H9 (cell line): ENCODE measurements around the gene IFNA4. TPM values are rescaled to one million over a fixed set of nuclear protein-coding genes. Genes with fewer than 3 reads are reported as not detected.
"Not testable (repeated sequence)": the region's sequence is repeated elsewhere in the genome, so short reads cannot be mapped to it uniquely, and the experiment has no call there.

Source experiments
- DNase-seq: peaks from one replicate; pipeline ENCODE4 v3.0.0-alpha.2; 2017
- H2AFZ ChIP-seq: one replicate; pipeline ENCODE4 v1.6.1; 2013; ENCODE audit warnings: mild to moderate bottlenecking, low read length, control low read depth, moderate library complexity
- H2AK5ac ChIP-seq: 2 replicates; pipeline ENCODE4 v1.6.1; 2013; ENCODE audit warnings: low read length, control low read depth, mixed read lengths; ENCODE audit not compliant: insufficient read length
- H2BK120ac ChIP-seq: one replicate; pipeline ENCODE4 v1.6.1; 2013; ENCODE audit warnings: low read depth, mild to moderate bottlenecking, low read length, control low read depth, inconsistent platforms; ENCODE audit not compliant: poor library complexity, severe bottlenecking
- H2BK12ac ChIP-seq: 2 replicates; pipeline ENCODE4 v1.6.1; 2013; ENCODE audit warnings: low read length, control low read depth, mixed read lengths, low read depth; ENCODE audit not compliant: insufficient read length
- H2BK15ac ChIP-seq: 2 replicates; pipeline ENCODE4 v1.6.1; 2013; ENCODE audit warnings: low read depth, low read length, control low read depth
- H2BK20ac ChIP-seq: one replicate; pipeline ENCODE4 v1.6.1; 2013; ENCODE audit warnings: low read depth, mild to moderate bottlenecking, low read length, control low read depth, inconsistent platforms; ENCODE audit not compliant: poor library complexity, severe bottlenecking
- H2BK5ac ChIP-seq: 2 replicates; pipeline ENCODE4 v1.6.1; 2013; ENCODE audit warnings: low read length, control low read depth, mixed read lengths; ENCODE audit not compliant: insufficient read length
- H3K14ac ChIP-seq: 2 replicates; pipeline ENCODE4 v1.6.1; 2013; ENCODE audit warnings: low read length, control low read depth; ENCODE audit not compliant: insufficient read depth
- H3K18ac ChIP-seq: 2 replicates; pipeline ENCODE4 v1.6.1; 2013; ENCODE audit warnings: low read depth, mild to moderate bottlenecking, mixed read lengths, low read length, control low read depth; ENCODE audit not compliant: insufficient read length
- H3K23ac ChIP-seq: 2 replicates; pipeline ENCODE4 v1.6.1; 2013; ENCODE audit warnings: low read length, control low read depth, mixed read lengths, low read depth; ENCODE audit not compliant: insufficient read length
- H3K23me2 ChIP-seq: 2 replicates; pipeline ENCODE4 v1.6.1; 2013; ENCODE audit warnings: low read depth, mild to moderate bottlenecking, mixed read lengths, low read length, control low read depth; ENCODE audit not compliant: insufficient read length, poor library complexity, severe bottlenecking
- H3K27ac ChIP-seq: 2 replicates; pipeline ENCODE4 v1.5.1; 2013; ENCODE audit warnings: low read length, control low read depth, mixed read lengths, low read depth; ENCODE audit not compliant: insufficient read length
- H3K27me3 ChIP-seq: 2 replicates; pipeline ENCODE4 v1.6.1; 2013; ENCODE audit warnings: low read length, control low read depth, inconsistent platforms; ENCODE audit not compliant: insufficient read depth
- H3K4ac ChIP-seq: 2 replicates; pipeline ENCODE4 v1.6.1; 2013; ENCODE audit warnings: low read depth, mild to moderate bottlenecking, control low read depth, inconsistent platforms, low read length, moderate library complexity
- H3K4me1 ChIP-seq: 2 replicates; pipeline ENCODE4 v1.6.1; 2013; ENCODE audit warnings: low read length, control low read depth, inconsistent platforms; ENCODE audit not compliant: insufficient read depth
- H3K4me2 ChIP-seq: 2 replicates; pipeline ENCODE4 v1.6.1; 2013; ENCODE audit warnings: low read length, control low read depth, mixed read lengths; ENCODE audit not compliant: insufficient read length, insufficient read depth
- H3K56ac ChIP-seq: 2 replicates; pipeline ENCODE4 v1.6.1; 2013; ENCODE audit warnings: low read depth, mild to moderate bottlenecking, mixed read lengths, low read length, control low read depth; ENCODE audit not compliant: insufficient read length
- H3K79me1 ChIP-seq: 2 replicates; pipeline ENCODE4 v1.6.1; 2013; ENCODE audit warnings: low read depth, mild to moderate bottlenecking, moderate library complexity, low read length, control low read depth, inconsistent platforms; ENCODE audit not compliant: insufficient read depth, poor library complexity, severe bottlenecking
- H3K79me2 ChIP-seq: 2 replicates; pipeline ENCODE4 v1.6.1; 2013; ENCODE audit warnings: low read length, control low read depth, inconsistent platforms; ENCODE audit not compliant: insufficient read depth
- H3K9ac ChIP-seq: 2 replicates; pipeline ENCODE4 v1.6.1; 2013; ENCODE audit warnings: low read length, control low read depth, mixed read lengths; ENCODE audit not compliant: insufficient read length; ENCODE audit errors: extremely low read depth
- H3K9me3 ChIP-seq: one replicate; pipeline ENCODE4 v1.6.1; 2013; ENCODE audit warnings: low read depth, low read length, inconsistent platforms; ENCODE audit not compliant: control insufficient read depth
- H3T11ph ChIP-seq: one replicate; pipeline ENCODE4 v1.6.1; 2013; ENCODE audit warnings: mild to moderate bottlenecking, low read length, control low read depth, inconsistent platforms
- H4K20me1 ChIP-seq: one replicate; pipeline ENCODE4 v1.6.1; 2013; ENCODE audit not compliant: control insufficient read depth, insufficient read length, insufficient read depth
- H4K5ac ChIP-seq: 2 replicates; pipeline ENCODE4 v1.6.1; 2013; ENCODE audit warnings: low read depth, mild to moderate bottlenecking, mixed read lengths, low read length, control low read depth; ENCODE audit not compliant: insufficient read length
- H4K8ac ChIP-seq: replicated peaks from 2 replicates; pipeline ENCODE4 v1.6.1; 2013; ENCODE audit warnings: low read length, control low read depth, mixed read lengths, low read depth; ENCODE audit not compliant: insufficient read length
- H4K91ac ChIP-seq: 2 replicates; pipeline ENCODE4 v1.6.1; 2013; ENCODE audit warnings: low read depth, mild to moderate bottlenecking, moderate library complexity, mixed read lengths, low read length, control low read depth; ENCODE audit not compliant: insufficient read length
- H3K27ac Mint-ChIP-seq, 3 experiments: 2 replicates in 2 of 3; 3 replicates in 1 of 3; pipeline ENCODE4 v1.8.0; 2020 to 2021; ENCODE audit warnings: mixed read lengths in 3 of 3, mild to moderate bottlenecking in 1 of 3, moderate library complexity in 1 of 3
- H3K27me3 Mint-ChIP-seq: 2 replicates; pipeline ENCODE4 v1.8.0; 2021; ENCODE audit warnings: low read depth, mild to moderate bottlenecking, moderate library complexity, mixed read lengths
- H3K36me3 Mint-ChIP-seq, 3 experiments: 2 replicates in 2 of 3; 3 replicates in 1 of 3; pipeline ENCODE4 v1.8.0; 2020 to 2021; ENCODE audit warnings: low read depth in 3 of 3, mixed read lengths in 3 of 3; ENCODE audit not compliant: insufficient read depth in 1 of 3
- H3K4me1 Mint-ChIP-seq, 2 experiments: 2 replicates each; pipeline ENCODE4 v1.8.0; 2020; ENCODE audit warnings: mixed read lengths in 2 of 2
- H3K4me3 Mint-ChIP-seq, 2 experiments: 2 replicates in 1 of 2; 3 replicates in 1 of 2; pipeline ENCODE4 v1.8.0; 2020 to 2021; ENCODE audit warnings: mild to moderate bottlenecking in 2 of 2, mixed read lengths in 2 of 2, moderate library complexity in 1 of 2
- H3K9me3 Mint-ChIP-seq, 2 experiments: 2 replicates in 1 of 2; 3 replicates in 1 of 2; pipeline ENCODE4 v1.8.0; 2020; ENCODE audit warnings: mild to moderate bottlenecking in 2 of 2, mixed read lengths in 2 of 2, moderate library complexity in 1 of 2
- CTCF ChIP-seq: fragments of 200-600 bp; sonication (generic); conservative IDR thresholded peaks from 3 replicates; pipeline ENCODE4 v1.8.0; 2021; ENCODE audit warnings: antibody characterized with exemption, mild to moderate bottlenecking
- whole genome bisulfite sequencing: extraction: QIAGEN DNeasy Blood & Tissue Kit; methylation state at CpG from one replicate; pipeline ENCODE4 v1.1.7; 2013; ENCODE audit warnings: missing lambda C conversion rate, low lambda C conversion rate, mixed read lengths; ENCODE audit not compliant: insufficient read length; ENCODE audit errors: extremely low coverage; 5-methylcytosine and 5-hydroxymethylcytosine counted together
- total RNA-seq: library from RNA; stranded (reverse); gene quantifications from 2 replicates; pipeline ENCODE4 v1.2.1, GENCODE V29; 2021

The IFNA4 gene
- total RNA-seq, 1 experiment from 2014 or later = not detected

- no peak overlapping the region for H2BK120ac ChIP-seq
- no peak overlapping the region for H3K4me3 Mint-ChIP-seq
- H3K9ac ChIP-seq = no peak overlapping the region
- H2AFZ ChIP-seq = no peak overlapping the region
- no peaks in the 10 kb centered on the region for H3K4me1 ChIP-seq
- H3K23me2 ChIP-seq = no peaks in the 10 kb centered on the region
- H3K9me3 ChIP-seq = no peaks in the 10 kb centered on the region
- no peak overlapping the region for H3K23ac ChIP-seq
- no peak overlapping the region for H3K56ac ChIP-seq
- no peak overlapping the region for H3K14ac ChIP-seq
- no peak overlapping the region for H4K5ac ChIP-seq
- H2AK5ac ChIP-seq = no peak overlapping the region
- H4K20me1 ChIP-seq = no peaks in the 10 kb centered on the region
- no peak overlapping the region for H3K18ac ChIP-seq
- H3K27me3 ChIP-seq = no peaks in the 10 kb centered on the region
- H3K79me2 ChIP-seq = no peaks in the 10 kb centered on the region
- no peak overlapping the region for H3K4ac ChIP-seq
- no peaks in the 10 kb centered on the region for H3K36me3 Mint-ChIP-seq
- TF ChIP-seq CTCF = no peak
- H2BK15ac ChIP-seq = no peak overlapping the region
- H3K27ac ChIP-seq = no peak overlapping the region
- H3K79me1 ChIP-seq = no peaks in the 10 kb centered on the region
- peaks cover 2 to 4% of the 10 kb centered on the region in 2 experiments; a peak in 2 of 5 replicates for H3K9me3 Mint-ChIP-seq
- H2BK20ac ChIP-seq = no peak overlapping the region
- no peak overlapping the region for H3T11ph ChIP-seq
- no peak overlapping the region for H4K8ac ChIP-seq
- H2BK5ac ChIP-seq = no peak overlapping the region
- H4K91ac ChIP-seq = no peak overlapping the region
- H3K27ac Mint-ChIP-seq = no peak overlapping the region
- no peak overlapping the region for H3K4me2 ChIP-seq
- no peak overlapping the region for H2BK12ac ChIP-seq
- no peaks in the 10 kb centered on the region for H3K4me1 Mint-ChIP-seq
- peaks cover 7% of the 10 kb centered on the region for H3K27me3 Mint-ChIP-seq
- no peak for DNase-seq
Observed at GRCh38 chr9:21205204-21205603, 17.8 kb upstream of the IFNA4 start.

GRCh38 chr9:21202105-21202504 is 14.7 kb upstream of the IFNA4 start, which contains the start of gene IFNA7:
Gene IFNA7, minus strand, starts transcription at chr9:21202205. Its CDS starts 40 bp downstream, at chr9:21202165.
- not testable (repeated sequence) for H3K27ac Mint-ChIP-seq, DNase-seq, H3K27me3 ChIP-seq, H3K18ac ChIP-seq, H2AK5ac ChIP-seq, H4K5ac ChIP-seq, H3K4ac ChIP-seq, H3K23ac ChIP-seq, H3K9me3 ChIP-seq, H3K4me1 Mint-ChIP-seq, H3K27ac ChIP-seq, H4K91ac ChIP-seq, H2AFZ ChIP-seq, H3K79me2 ChIP-seq, H3K79me1 ChIP-seq, H4K8ac ChIP-seq, H3K9ac ChIP-seq, H2BK20ac ChIP-seq, H3K4me3 Mint-ChIP-seq, H2BK15ac ChIP-seq, H3K4me1 ChIP-seq, H3T11ph ChIP-seq, H4K20me1 ChIP-seq, H3K14ac ChIP-seq, H3K9me3 Mint-ChIP-seq, H3K23me2 ChIP-seq, H2BK12ac ChIP-seq, H3K4me2 ChIP-seq, H3K36me3 Mint-ChIP-seq, H3K56ac ChIP-seq, H2BK5ac ChIP-seq, H2BK120ac ChIP-seq
- H3K27me3 Mint-ChIP-seq = peaks cover 16% of the 10 kb centered on the region
- WGBS = no CpG with 5 or more reads among the region's 4 CpGs
